ENCODE measurements around the gene SLC9A9. TPM values are rescaled to one million over a fixed set of nuclear protein-coding genes. Genes with fewer than 3 reads are reported as not detected.

The SLC9A9 gene
- total RNA-seq, 4 donors from 2014 or later = 1.7 to 8.2 (median 3.6) TPM

DNA sequence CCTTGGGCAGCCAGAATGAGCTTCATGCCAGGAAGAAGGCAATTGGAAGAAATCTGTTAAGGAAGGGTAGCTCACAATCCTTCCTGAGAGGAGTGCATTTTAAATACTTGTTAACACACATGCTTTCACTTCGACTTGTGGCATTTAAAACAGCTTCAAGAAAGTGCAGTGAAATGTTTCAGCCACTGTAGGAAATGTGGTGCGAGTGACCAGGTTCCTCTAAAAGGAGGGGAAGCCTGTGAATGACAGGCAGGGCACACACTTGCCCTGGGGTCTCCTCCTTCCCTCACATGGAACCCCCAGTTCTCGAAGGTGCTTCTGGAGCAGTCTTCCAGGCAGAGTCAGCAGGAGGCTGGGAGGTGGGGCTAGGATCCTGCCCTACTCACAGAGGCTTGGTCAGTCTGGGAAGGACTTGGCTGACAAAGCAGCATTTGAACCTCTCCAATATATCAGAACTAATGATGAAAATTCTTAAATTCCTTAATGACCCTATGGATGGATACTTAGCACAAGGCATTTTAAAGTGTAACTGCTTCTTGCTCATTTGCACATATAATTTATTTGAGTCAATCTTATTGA, 370.1 kb downstream of the SLC9A9 start:
- in situ Hi-C loops (cut with MboI; ENCODE audit: low sequenced_read_pairs in 4 of 4) (no loop called here), intact Hi-C loops (cut with DNase I; ENCODE audit: low total_unique reads) (no loop called here)
- no peaks in the 10 kb centered on the region for H3K9me3 ChIP-seq
- H3K27me3 ChIP-seq = no peaks in the 10 kb centered on the region
- no peak overlapping the region for H3K27ac ChIP-seq
- ATAC-seq = no peak
- no peaks in the 10 kb centered on the region for H3K36me3 ChIP-seq
- H3K4me1 ChIP-seq = no peaks in the 10 kb centered on the region
- no peak for TF ChIP-seq POLR2A (IDR thresholded peaks at IDR 0.05)
- TF ChIP-seq, protein P1, sequence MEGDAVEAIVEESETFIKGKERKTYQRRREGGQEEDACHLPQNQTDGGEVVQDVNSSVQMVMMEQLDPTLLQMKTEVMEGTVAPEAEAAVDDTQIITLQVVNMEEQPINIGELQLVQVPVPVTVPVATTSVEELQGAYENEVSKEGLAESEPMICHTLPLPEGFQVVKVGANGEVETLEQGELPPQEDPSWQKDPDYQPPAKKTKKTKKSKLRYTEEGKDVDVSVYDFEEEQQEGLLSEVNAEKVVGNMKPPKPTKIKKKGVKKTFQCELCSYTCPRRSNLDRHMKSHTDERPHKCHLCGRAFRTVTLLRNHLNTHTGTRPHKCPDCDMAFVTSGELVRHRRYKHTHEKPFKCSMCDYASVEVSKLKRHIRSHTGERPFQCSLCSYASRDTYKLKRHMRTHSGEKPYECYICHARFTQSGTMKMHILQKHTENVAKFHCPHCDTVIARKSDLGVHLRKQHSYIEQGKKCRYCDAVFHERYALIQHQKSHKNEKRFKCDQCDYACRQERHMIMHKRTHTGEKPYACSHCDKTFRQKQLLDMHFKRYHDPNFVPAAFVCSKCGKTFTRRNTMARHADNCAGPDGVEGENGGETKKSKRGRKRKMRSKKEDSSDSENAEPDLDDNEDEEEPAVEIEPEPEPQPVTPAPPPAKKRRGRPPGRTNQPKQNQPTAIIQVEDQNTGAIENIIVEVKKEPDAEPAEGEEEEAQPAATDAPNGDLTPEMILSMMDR (IDR thresholded peaks at IDR 0.05 in 4 of 5, conservative IDR thresholded peaks at IDR 0.05 in 1 of 5) = no peak
- DNase-seq = no peak
- H3K4me3 ChIP-seq = no peak overlapping the region

DNA sequence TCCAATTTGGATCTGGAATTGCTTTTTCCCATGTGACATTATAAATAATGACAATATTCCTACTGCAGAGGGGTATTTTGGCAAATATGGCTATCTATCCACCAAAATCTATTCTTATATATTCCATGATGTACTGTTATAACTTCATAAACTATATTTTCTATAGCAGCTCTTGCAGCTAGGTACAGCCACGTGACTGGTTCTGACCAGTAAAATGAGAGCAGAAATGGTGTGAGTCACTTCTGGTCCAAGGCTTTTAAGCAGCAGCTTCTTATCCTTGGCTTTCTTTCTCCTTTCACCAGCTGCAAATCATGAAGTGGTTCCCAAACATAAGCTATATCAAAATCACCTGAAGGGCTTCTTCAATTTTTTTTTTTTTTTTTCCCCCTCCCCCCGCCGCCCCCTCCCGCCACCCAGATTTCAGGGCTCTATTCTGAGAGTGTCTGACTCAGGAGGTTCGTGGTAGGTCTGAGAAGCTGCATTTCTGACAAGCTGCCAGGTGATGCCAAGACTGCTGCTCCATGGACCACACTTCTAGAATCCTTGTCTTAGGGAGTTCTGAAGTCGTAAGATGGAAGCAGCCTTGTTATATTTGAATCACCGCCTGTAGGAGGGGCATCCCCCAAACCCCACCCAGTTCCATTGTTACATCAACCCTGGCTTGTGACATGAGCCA, 371.2 kb downstream of the SLC9A9 start:
- Histone ChIP-seq H3K4me3 (no peak overlapping the region), H3K27me3 (no peaks in the 10 kb centered on the region), H3K9me3 (no peaks in the 10 kb centered on the region), H3K36me3 (no peaks in the 10 kb centered on the region), H3K27ac (no peak overlapping the region), H3K4me1 (no peaks in the 10 kb centered on the region)
- in situ Hi-C loops (cut with MboI; ENCODE audit: low sequenced_read_pairs in 4 of 4) = no loop called here
- ATAC-seq (no peak), DNase-seq (no peak)
- intact Hi-C loops (cut with DNase I; ENCODE audit: low total_unique reads) = no loop called here
- TF ChIP-seq, protein P1 (IDR thresholded peaks at IDR 0.05 in 4 of 5, conservative IDR thresholded peaks at IDR 0.05 in 1 of 5) = no peak
- TF ChIP-seq POLR2A (IDR thresholded peaks at IDR 0.05) = no peak

DNA sequence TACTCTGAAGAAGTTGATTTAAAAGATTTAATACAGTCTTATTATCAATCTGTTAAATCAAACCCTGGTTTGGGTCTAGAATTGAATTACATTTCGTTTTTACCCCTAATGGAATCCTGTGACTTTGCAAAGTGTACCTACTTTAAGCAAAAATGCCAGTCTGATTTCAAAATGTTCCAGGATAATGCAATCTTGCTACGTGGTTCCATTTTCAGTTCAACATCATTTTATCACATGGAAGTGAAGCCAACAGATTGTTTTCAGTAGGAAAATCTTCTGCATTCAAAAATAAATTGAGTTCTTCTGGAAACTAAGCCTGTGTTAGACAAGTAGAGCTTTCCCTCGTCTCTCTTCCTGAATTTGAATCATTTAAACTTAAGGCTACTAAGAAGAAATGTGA, 372.3 kb downstream of the SLC9A9 start:
- TF ChIP-seq, protein P1 (IDR thresholded peaks at IDR 0.05 in 4 of 5, conservative IDR thresholded peaks at IDR 0.05 in 1 of 5) = no peak
- TF ChIP-seq POLR2A (IDR thresholded peaks at IDR 0.05) = no peak
- intact Hi-C loops (cut with DNase I; ENCODE audit: low total_unique reads) (no loop called here), in situ Hi-C loops (cut with MboI; ENCODE audit: low sequenced_read_pairs in 4 of 4) (no loop called here)
- Histone ChIP-seq H3K4me3 (no peak overlapping the region), H3K27me3 (no peaks in the 10 kb centered on the region), H3K4me1 (no peaks in the 10 kb centered on the region), H3K36me3 (no peaks in the 10 kb centered on the region), H3K9me3 (no peaks in the 10 kb centered on the region), H3K27ac (no peak overlapping the region)
- ATAC-seq (no peak), DNase-seq (no peak)

DNA sequence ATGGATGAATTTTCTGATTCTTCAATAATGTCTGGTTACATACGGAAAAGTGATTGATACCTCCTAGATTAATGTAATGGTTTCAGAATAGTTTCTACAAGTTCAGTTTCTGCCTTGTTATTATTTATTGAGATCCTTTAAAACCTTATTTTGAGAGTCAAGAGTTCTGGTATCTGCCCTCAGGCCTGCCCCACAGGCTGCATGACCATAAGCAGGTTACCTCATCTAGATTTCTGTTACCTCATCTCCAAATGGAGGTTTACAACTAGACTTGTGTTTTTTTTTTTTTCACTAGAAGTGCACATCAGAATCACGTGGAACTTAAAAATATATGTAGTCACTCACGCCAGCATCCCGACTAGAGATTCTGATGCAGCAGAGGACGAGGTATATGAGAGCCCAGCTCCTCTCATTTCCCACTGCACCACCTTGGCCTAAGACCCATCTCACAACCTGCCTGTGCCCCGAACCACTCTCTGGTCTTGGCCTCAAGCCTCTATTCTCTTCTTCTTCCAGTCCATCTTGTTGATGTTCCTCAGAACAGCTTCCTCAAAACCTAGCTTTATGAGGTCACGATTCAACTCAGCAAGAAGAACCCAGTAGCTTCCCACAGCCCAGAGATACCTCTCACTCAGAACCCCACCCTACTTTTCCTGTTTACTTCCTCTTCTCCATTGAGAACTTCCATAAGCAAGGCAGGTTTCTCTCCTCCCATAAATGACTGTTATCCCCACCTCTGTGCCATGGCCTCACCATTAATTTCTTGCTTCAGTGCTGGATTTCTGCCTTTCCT, 375.3 kb downstream of the SLC9A9 start:
- ATAC-seq = no peak
- DNase-seq = no peak
- Histone ChIP-seq H3K4me3 (no peak overlapping the region), H3K27ac (no peak overlapping the region), H3K4me1 (no peaks in the 10 kb centered on the region), H3K9me3 (no peaks in the 10 kb centered on the region), H3K27me3 (no peaks in the 10 kb centered on the region), H3K36me3 (no peaks in the 10 kb centered on the region)
- TF ChIP-seq, protein P1 (IDR thresholded peaks at IDR 0.05 in 4 of 5, conservative IDR thresholded peaks at IDR 0.05 in 1 of 5) = no peak
- TF ChIP-seq POLR2A (IDR thresholded peaks at IDR 0.05) = no peak
- in situ Hi-C loops (cut with MboI; ENCODE audit: low sequenced_read_pairs in 4 of 4) = no loop called here
- intact Hi-C loops (cut with DNase I; ENCODE audit: low total_unique reads) = no loop called here
